HG02938 (cell line): ENCODE results near the gene GYPB.
"Not testable (repeated sequence)": the region's sequence is repeated elsewhere in the genome, so short reads cannot be mapped to it uniquely, and the experiment has no call there.

Experiments
- ATAC-seq: cut with Tn5 transposase; IDR thresholded peaks from one replicate; pipeline ENCODE4 v1.9.1; 2021; ENCODE audit warnings: mild to moderate bottlenecking, moderate library complexity; ENCODE audit not compliant: unreplicated experiment

Gene GYPB

DNA sequence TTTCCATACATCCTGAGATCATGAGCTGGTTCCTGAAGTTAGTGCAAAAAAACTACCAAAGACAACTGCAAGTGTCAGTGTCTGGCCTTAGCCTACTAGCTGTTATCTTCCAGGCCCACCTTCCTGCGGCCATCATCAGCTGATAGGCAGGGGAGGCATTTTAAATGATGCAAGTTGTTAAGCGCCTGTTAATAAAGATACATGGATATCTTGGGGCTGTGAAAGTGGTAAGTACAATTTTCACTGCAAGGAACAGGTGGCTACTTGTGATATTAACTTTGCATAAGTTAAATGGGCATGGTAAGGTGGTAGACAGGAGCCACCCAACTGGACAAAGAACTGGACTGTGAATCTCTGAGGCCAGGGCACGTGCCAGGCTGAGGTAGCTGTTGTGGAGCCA lies at the start of gene GYPB:
Gene GYPB, minus strand, starts transcription at position 104 of the 400 bp plus-strand sequence. Its CDS starts 93 bp downstream, at position 11.
- not testable (repeated sequence) for ATAC-seq

DNA sequence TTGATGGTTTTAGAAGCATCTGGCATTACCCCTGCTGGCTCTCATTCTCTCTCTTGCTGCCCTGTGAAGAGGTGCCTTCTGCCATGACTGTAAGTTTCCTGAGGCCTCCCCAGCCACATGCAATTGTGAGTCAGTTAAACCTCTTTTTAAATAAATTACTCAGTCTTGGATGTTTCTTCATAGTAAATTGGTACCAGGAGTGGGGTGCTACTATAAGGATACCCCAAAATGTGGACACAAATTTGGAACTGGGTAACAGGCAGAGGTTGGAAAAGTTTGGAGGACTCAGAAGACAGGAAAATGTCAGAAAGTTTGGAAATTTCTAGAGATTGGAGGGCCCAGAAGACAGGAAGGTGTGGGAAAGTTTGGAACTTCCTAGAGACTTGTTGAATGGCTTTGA lies 42.4 kb upstream of the GYPB start:
- not testable (repeated sequence) for ATAC-seq

DNA sequence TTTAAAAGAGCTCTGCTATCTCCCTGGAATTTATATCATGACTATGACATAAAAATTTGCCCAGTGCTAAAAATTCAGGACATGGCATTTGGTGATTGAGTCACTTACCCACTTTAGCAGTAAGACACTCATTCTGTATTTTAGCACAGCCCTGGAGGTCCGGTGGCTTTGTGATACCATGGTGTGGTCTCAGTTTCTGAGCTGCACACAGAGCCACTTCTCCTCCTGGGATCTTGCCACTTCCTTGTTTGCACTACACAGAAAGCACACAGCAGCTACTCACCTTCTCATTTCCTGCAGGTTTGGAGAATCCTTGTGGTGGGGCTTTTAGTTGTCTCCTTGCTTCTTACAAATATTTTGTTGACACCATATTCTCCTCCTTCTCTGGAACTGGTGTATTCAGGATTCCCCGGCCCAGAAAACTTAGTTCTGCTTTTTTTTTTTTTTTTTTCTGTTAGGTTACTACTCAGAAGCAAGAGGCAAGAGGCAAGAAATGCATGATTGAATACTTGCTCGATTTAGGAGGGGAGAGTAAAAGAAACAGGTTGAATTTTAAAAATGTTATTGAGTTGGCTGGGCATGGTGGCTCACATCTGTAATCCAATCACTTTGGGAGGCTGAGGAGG lies 41.2 kb upstream of the GYPB start:
- not testable (repeated sequence) for ATAC-seq

DNA sequence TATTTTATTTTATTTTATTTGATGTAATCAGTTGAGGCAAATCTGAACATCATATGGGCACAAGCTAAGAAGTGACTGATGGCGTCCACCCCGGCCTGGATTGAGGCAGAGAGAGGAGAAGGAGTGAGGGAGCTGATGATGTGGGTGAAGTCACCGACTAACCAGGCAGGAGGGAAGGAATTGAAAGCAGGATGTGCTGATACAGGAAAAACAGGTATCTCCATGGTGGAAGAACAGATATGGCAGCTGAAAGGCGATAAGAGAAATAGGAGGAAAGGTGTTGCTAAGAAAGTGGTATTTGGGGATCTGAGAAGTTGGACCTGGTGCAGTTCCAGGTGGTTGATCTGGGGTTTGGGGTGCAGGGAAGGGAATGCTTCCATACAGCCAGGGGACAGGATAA lies 37.6 kb upstream of the GYPB start:
- no peak for ATAC-seq

DNA sequence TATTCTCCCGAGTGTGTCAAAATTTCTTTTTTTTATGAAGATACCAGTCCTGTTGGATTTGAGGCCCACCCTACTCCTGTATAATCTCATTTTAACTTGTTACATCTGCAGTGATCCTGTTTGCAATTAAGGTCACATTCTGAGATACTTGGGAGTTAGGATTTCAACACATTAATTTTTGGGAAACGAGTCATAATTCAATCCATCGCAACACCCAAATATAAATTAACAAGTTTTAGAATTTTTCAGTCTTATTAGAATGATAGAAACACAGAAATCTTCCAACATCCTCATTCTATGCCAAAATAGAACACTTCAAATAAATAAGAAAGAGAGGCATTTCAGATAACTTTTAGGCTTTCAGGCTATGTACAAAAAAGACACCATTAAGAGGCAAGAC lies 36.2 kb upstream of the GYPB start:
- not testable (repeated sequence) for ATAC-seq

DNA sequence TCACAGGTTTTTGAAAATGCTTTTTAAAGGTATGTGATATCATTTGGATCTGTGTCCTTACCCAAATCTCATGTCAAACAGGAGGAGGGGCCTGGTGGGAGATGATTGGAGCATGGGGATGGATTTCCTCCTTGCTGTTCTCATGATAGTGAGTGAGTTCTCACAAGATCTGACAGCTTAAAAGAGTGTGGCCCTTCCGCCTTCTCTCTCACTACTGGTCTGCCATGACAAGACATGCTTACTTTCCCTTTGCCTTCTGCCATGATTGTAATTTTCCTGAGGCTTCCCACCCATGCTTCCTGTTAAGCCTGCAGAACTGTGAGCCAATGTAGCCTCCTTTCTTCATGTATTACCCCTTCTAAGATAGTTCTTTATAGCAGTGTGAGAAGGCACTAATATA lies 32.3 kb upstream of the GYPB start:
- not testable (repeated sequence) for ATAC-seq

DNA sequence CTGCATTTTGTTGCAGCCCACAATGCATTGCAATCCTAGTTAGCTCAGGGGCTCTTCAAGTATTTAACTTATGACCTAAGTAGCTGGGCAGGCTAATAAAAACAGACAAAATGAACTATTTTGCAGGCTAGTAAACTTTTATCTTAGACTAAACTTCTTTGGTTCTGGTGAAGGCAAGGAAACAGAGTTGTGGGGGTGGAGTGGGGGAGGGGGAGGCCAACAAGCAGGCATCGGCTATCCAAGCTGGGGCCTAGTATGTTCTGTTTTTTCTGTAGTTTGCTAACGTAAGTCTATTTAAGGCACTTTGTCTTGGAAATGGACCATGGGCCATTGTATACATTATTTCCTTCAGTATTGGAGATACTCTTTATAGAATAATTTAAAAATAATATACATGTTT lies 31.5 kb upstream of the GYPB start:
- ATAC-seq: not testable (repeated sequence)

DNA sequence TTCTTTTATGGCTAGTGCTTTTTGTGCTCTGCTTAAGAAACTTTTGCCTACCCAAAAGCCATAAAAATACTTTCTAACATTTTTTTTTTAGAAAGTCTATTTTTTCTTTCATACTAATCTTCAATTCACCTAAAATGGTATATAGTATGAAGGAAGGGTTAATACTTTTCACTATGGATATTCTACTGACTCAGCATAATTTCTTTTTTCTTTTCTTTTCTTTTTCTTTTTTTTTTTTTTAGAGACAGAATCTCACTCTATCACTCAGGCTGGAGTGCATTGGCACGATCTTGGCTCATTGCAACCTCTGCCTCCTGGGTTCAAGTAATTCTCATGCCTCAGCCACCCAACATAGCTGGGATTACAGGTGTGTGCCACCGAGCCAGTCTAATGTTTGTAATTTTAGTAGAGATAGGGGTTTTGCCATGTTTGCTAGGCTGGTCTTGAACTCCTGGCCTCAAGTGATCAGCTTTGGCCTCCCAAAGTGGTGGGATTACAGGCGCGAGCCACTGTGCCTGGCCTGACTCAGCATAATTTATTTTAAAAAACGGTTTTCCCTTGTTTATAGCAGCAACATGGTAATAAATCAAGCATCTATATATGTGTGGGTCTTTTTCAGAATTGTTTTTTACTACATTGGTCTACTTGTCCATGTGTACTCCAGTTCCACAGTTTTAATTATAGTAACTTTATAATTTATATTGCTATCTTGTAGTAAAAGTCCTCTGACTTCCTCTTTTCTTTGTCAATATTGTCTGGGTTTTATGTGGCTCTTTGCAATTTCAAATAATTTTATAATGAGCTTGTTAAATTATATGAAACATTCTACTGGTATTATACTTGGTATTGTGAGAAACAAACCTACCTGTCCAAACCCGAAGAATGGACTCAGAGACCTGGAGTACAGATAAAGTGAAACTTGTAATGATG lies 30.6 kb upstream of the GYPB start:
- ATAC-seq: not testable (repeated sequence)

DNA sequence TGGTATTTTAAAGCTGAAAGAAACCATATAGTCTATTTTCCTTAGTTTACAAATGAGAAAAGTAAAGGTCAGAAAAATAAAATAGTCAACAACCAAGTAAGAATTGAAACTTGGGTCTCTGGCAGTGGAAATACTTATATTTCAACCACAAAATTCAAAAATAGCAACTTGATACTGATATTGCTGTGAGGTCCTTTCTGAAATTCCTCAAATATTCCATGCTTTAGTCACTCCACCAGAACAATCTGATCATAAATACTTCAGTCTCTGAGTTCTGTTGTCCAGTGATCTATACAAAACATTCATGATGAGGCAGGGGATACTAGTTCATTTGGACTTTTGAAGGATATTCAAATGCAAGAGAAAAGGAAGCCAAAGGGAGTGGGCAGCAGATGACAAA lies 25.8 kb upstream of the GYPB start:
- ATAC-seq: not testable (repeated sequence)

DNA sequence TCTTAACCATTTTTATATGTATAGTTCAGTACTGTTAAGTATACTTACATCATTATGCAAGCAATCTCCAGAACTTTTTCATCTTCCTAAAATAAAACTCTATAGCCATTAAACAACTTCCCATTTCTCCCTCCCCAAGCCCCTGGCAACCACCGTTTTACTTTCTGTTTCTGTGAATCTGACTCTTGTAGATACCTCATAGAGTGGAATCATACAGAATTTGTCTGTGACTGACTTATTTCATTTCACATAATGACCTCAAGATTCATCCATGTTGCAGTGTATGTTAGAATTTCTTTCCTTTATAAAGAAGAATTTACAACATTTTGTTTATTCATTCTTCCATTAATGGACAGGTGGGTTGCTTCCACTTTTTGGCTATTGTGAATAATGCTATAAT lies 13.4 kb upstream of the GYPB start:
- not testable (repeated sequence) for ATAC-seq

DNA sequence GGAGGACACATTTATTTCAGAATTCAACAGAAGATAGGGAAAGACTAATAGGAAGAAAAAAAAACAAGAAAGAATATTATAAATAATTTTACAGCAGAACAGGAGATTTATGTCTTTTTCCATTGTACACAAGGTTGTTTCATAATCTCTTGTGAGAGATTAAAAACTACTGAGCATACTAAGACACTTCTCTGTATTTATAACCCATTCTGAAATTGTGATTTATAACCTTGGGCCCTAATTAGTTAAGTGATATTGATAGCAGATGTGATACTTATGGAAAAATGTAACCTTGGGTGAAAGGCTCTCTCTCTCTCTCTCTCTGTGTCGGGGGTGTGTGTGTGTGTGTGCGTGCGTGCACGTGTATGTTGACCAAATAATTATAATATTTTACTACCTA lies 12.7 kb upstream of the GYPB start:
- ATAC-seq: not testable (repeated sequence)

DNA sequence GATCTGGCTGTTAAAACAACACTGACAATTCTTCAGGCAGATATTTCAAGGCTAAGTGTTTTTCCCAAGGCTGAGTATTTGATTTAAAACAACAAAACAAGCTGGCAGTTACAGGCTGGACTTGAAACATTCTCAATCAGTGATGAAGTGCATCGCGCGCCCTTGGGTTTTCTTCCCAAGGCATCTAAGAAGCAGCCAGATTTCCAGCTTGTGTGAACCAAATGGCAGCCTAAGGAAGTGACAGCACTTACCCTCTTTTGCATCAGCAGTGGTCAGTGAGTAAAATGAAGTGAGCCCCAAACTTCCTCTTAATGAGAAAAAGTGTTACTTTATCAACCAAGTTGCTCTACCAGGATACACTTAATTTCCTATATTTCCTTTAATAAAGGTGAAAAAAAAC lies 12.2 kb upstream of the GYPB start:
- ATAC-seq: not testable (repeated sequence)

DNA sequence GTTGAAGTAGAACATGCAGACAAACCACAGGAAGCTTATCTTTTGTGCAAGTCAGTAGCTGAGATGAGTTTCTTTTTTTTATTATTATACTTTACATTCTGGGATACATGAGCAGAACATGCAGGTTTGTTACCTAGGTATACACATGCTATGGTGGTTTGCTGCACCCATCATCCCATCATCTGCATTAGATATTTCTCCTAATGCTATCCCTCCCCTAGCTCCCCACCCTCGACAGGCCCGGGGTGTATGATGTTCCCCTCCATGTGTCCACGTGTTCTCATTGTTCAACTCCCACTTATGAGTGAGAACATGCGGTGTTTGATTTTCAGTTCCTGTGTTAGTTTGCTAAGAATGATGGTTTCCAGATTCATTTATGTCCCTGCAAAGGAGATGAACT lies 11.5 kb upstream of the GYPB start:
- not testable (repeated sequence) for ATAC-seq

DNA sequence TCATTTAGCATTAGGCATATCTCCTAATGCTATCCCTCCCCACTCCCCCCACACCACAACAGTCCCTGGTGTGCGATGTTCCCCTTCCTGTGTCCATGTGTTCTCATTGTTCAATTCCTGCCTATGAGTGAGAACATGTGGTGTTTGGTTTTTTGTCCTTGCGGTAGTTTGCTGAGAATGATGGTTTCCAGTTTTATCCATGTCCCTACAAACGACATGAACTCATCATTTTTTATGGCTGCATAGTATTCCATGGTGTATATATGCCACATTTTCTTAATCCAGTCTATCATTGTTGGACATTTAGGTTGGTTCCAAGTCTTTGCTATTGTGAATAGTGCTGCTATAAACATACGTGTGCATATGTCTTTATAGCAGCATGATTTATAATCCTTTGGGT lies 7.5 kb upstream of the GYPB start:
- not testable (repeated sequence) for ATAC-seq

DNA sequence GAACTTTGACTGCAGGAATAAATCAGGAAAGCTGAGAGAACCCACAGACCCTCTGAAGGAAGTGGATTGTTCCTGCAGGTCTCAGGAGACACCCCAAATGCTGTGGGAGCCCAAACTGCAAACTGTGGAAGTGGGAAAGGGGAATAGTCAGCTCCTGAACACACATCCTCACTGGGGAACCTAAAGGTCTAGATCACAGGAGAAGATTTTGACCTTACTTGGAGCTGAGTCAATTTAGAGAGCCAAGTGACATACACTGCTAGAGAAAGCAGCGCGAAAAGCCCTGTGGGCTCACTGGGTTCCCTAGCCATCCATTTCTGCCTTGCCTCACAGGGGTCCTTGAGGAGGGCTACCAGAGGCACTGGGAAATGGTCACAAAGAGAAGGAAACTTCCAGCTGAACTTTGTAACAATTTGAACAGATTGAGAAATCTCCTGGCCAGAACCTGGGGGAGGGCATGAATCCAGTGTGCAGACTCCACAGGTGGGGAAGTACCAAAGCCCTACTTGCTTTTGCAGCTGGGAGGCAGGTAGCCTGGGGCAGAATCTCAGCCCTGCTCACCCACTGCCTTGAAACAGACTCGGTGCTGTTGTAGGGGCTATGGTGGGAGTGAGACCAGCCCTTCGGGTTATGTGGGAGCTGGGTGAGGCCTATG lies 5.3 kb upstream of the GYPB start:
- ATAC-seq: not testable (repeated sequence)

DNA sequence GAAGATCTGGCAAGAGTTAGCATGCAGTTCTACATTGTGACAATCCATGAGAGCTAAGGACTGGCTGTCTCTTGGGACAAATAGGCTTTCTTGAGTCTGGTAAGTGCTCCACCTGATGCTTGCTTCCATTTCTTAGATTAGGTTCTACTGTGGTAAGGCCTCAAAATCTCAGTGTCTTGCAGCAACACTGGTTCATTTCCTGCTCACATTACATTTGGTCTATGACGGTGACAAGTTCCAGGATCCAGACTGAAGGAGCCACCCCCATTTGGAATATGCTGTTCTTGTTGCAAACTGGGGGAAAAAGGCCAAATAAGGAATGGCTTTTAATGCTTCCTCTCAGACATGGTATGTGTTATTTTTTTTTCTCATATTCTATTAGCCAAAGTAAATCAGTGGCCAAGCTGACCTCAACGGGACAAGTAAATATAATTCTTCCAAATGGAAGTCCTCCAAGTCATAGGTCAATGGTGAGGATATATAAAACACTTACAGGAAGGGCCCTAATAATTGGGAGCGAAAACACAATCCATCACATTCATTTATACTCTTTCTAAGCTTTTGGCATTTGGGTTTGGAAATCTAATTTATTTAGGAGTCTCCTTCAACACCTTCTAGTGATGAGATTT lies 3.7 kb upstream of the GYPB start:
- ATAC-seq: not testable (repeated sequence)

DNA sequence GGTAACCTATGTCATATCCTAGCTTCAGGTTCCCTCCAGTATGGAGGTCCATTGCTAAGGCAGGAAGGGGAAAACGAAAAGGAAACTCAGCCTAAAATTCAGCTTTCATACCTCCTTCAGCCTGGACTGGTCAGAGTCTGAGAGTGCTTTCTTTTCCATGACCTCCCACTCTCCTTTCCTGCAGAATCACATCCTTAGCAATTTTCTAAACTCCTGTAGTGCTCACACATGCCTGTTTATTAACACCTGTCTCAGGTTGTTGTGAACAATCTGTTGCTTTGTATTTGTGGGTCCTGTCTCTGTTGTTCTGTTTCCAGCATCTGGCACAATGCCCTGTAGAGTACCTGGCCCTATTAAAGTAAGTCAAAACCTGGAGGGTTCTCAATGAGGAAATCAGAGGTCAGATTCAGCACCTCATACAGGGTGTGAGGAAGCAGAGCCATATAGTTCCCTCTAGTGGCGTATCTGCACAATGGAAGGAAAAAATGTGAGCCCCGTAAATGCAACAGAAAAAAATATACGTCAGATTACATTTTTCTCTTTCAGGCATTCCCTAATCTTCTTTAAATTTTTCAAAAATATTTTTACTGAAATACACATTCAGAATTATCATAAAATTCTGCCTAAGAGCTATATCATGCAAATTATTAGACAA lies 2.3 kb upstream of the GYPB start:
- peak; percentile 85 for ATAC-seq

DNA sequence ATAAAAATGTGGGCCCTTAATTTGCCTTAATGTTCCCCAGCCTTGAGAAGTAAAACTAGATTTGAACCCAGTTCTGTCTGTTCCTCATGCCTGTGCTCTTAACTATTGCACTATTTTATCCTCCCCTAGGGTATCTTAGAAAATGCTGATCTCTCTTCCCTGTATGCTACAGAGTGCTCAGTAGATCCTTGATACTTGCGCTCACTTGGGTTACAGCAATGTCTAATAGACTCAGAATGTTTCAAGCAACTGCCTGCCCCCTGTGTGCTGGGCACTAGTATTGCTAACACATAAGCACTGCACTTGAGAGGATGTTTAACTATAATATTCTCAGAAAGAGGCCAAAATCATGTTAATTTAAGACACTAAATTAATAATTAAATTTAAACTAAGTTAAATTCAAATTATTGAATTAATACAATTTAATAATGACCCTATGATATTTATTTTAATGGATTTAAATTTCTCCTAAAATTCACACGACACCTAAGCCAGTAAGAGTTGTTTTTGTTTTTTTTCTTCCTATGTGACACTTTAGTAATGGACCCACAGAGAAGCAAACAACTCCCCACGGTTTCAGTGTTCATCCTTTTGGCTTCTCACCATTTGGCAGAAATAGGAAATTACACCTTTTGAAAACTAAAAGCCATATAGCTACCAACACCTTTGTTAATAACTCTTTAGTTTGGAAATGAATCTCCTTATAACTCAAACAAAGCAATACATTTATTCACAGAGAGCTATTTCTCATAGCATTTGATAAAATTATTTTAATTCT lies 768 bp downstream of the GYPB start:
- not testable (repeated sequence) for ATAC-seq

DNA sequence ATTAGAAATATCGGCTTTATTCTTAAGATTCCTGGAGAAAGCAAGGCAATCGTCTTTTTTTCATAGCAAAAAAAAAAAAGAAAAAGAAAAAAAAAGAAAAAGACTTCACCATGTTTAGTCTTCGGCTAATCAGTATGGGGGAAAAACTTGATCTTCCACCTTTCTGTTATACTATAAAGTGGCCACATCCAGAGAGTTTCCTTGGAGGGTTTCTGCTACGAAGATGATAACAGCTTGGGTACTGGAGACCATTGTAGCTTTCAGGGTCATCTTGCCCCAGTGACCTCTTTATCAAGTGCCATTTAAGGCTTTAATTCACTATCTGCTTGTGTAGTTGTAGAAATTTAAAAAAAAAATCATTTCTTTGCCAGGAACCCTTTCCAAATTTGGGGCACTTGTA lies 1.9 kb downstream of the GYPB start:
- ATAC-seq: not testable (repeated sequence)
